Ovary (tissue), 3 donors: ENCODE data around the gene PBX1.

Source experiments
- CTCF ChIP-seq, 3 donors: fragments of 450-650 bp in 2 of 3; fragments of 200-600 bp in 1 of 3; IDR thresholded peaks; one replicate each; pipeline versions ENCODE4 v1.5.1 to v1.8.0; 2016 to 2022; ENCODE audit warnings: antibody characterized with exemption in 3 of 3, mild to moderate bottlenecking in 1 of 3
- EP300 ChIP-seq: sonication (generic); formaldehyde crosslinking; IDR thresholded peaks from one replicate; pipeline ENCODE4 v1.6.1; 2017; ENCODE audit warnings: antibody characterized with exemption
- POLR2A ChIP-seq: fragments of 450-650 bp; IDR thresholded peaks from one replicate; pipeline ENCODE4 v1.6.1; 2017; ENCODE audit warnings: antibody characterized with exemption, mild to moderate bottlenecking, moderate library complexity
- donor health status: DM: no; HTN: no; CAD: no.

GRCh38 chr1:164628772-164629171 is 69.8 kb downstream of the PBX1 start:
- TF ChIP-seq POLR2A (no peak), CTCF (IDR thresholded peaks at IDR 0.05) (no peak), EP300 (no peak)
